GM18870 (cell line): Measurements from ENCODE around the gene MCTP1.

Experiments used
- ATAC-seq: cut with Tn5 transposase; IDR thresholded peaks from one replicate; pipeline ENCODE4 v1.9.1; 2021; ENCODE audit warnings: moderate library complexity; ENCODE audit not compliant: unreplicated experiment

Gene MCTP1

GRCh38 chr5:95284572-95285408, at the start of gene MCTP1:
Gene MCTP1 (minus strand): TSS chr5:95285094.
- ATAC-seq: no peak

- ATAC-seq: no peak
These were observed 47.3 kb upstream of the MCTP1 start for GRCh38 chr5:95332158-95332557.

GRCh38 chr5:95331358-95331757, 46.5 kb upstream of the MCTP1 start:
- ATAC-seq: no peak

GRCh38 chr5:95327211-95327610, 42.3 kb upstream of the MCTP1 start:
- ATAC-seq: no peak

GRCh38 chr5:95317687-95318086, 32.8 kb upstream of the MCTP1 start:
- no peak for ATAC-seq

- ATAC-seq: no peak
These were observed 32.2 kb upstream of the MCTP1 start for GRCh38 chr5:95317085-95317484.

GRCh38 chr5:95304711-95305110, 19.8 kb upstream of the MCTP1 start:
- ATAC-seq: no peak

- ATAC-seq: no peak
These were observed 13.8 kb upstream of the MCTP1 start for GRCh38 chr5:95298651-95299050.

GRCh38 chr5:95296291-95296690, 11.4 kb upstream of the MCTP1 start:
- no peak for ATAC-seq

GRCh38 chr5:95285409-95285755, 488 bp upstream of the MCTP1 start:
- no peak for ATAC-seq

- no peak for ATAC-seq
These were observed 928 bp downstream of the MCTP1 start for GRCh38 chr5:95283761-95284571.

- no peak for ATAC-seq
These were observed 1.8 kb downstream of the MCTP1 start for GRCh38 chr5:95283022-95283615.

GRCh38 chr5:95281226-95281625, 3.7 kb downstream of the MCTP1 start:
- no peak for ATAC-seq

- no peak for ATAC-seq
These were observed 4.3 kb downstream of the MCTP1 start for GRCh38 chr5:95280401-95281095.

GRCh38 chr5:95274011-95274410, 10.9 kb downstream of the MCTP1 start:
- no peak for ATAC-seq

- no peak for ATAC-seq
These were observed 12.5 kb downstream of the MCTP1 start for GRCh38 chr5:95272316-95272929.

GRCh38 chr5:95262933-95263660, 21.8 kb downstream of the MCTP1 start:
- ATAC-seq: no peak

- ATAC-seq: no peak
These were observed 23.3 kb downstream of the MCTP1 start for GRCh38 chr5:95261437-95262175.

- ATAC-seq: no peak
These were observed 27.9 kb downstream of the MCTP1 start for GRCh38 chr5:95256991-95257390.
